ENCODE results near the gene ANKRD11. TPM values are rescaled to one million over a fixed set of nuclear protein-coding genes. Genes with fewer than 3 reads are reported as not detected.

Gene ANKRD11
- polyA plus RNA-seq, 4 donors: 48.4 to 86.7 (median 65.5) TPM

GRCh38 chr16:89448656-89449055, 41.7 kb downstream of the ANKRD11 start:
- Histone ChIP-seq H3K27me3 (ENCODE audit: control insufficient read depth in 3 of 3, insufficient read depth in 3 of 3, low read length in 3 of 3) (no peaks in the 10 kb centered on the region), H3K36me3 (ENCODE audit: control insufficient read depth in 3 of 3, insufficient read depth in 2 of 3, low read depth in 1 of 3, low read length in 3 of 3) (peaks cover 0 to 3% (median 0%) of the 10 kb centered on the region in 3 donors), H3K9me3 (ENCODE audit: control insufficient read depth in 2 of 2, insufficient read depth in 1 of 2, low read depth in 1 of 2, low read length in 1 of 2) (no peaks in the 10 kb centered on the region), H3K27ac (ENCODE audit: low read depth in 1 of 3, low read length in 2 of 3) (no peak overlapping the region), H3K4me1 (ENCODE audit: control insufficient read depth in 3 of 3, insufficient read depth in 2 of 3, low read depth in 1 of 3, low read length in 2 of 3) (peaks cover 15 to 27% (median 26%) of the 10 kb centered on the region in 3 donors), H3K4me3 (ENCODE audit: low read depth in 1 of 3, low read length in 3 of 3) (no peak overlapping the region)
- DNase-seq (peak in 1 of 2 donors; percentile 79), FAIRE-seq (no peak)
- 13 to 59% (median 34%) methylated on average over 10 of the region's 10 CpGs for WGBS, 3 donors

- DNase-seq (no peak), FAIRE-seq (no peak)
- WGBS, 3 donors: 63 to 67% (median 66%) methylated on average over 6 of the region's 6 CpGs
- Histone ChIP-seq H3K4me1 (ENCODE audit: control insufficient read depth in 3 of 3, insufficient read depth in 2 of 3, low read depth in 1 of 3, low read length in 2 of 3) (peaks cover 14 to 43% (median 15%) of the 10 kb centered on the region in 3 donors), H3K27me3 (ENCODE audit: control insufficient read depth in 3 of 3, insufficient read depth in 3 of 3, low read length in 3 of 3) (no peaks in the 10 kb centered on the region), H3K27ac (ENCODE audit: low read depth in 1 of 3, low read length in 2 of 3) (no peak overlapping the region), H3K4me3 (ENCODE audit: low read depth in 1 of 3, low read length in 3 of 3) (no peak overlapping the region), H3K36me3 (ENCODE audit: control insufficient read depth in 3 of 3, insufficient read depth in 2 of 3, low read depth in 1 of 3, low read length in 3 of 3) (peaks cover 0 to 6% (median 0%) of the 10 kb centered on the region in 3 donors), H3K9me3 (ENCODE audit: control insufficient read depth in 2 of 2, insufficient read depth in 1 of 2, low read depth in 1 of 2, low read length in 1 of 2) (no peaks in the 10 kb centered on the region)
These were observed 43.4 kb downstream of the ANKRD11 start for GRCh38 chr16:89446975-89447293.

GRCh38 chr16:89446136-89446974, 44.0 kb downstream of the ANKRD11 start:
- peaks cover 14 to 46% (median 15%) of the 10 kb centered on the region in 3 donors for H3K4me1 ChIP-seq (ENCODE audit: control insufficient read depth in 3 of 3, insufficient read depth in 2 of 3, low read depth in 1 of 3, low read length in 2 of 3)
- no peak for FAIRE-seq
- H3K27me3 ChIP-seq (ENCODE audit: control insufficient read depth in 3 of 3, insufficient read depth in 3 of 3, low read length in 3 of 3): no peaks in the 10 kb centered on the region
- no peak overlapping the region for H3K27ac ChIP-seq (ENCODE audit: low read depth in 1 of 3, low read length in 2 of 3)
- H3K9me3 ChIP-seq (ENCODE audit: control insufficient read depth in 2 of 2, insufficient read depth in 1 of 2, low read depth in 1 of 2, low read length in 1 of 2): no peaks in the 10 kb centered on the region
- no peak overlapping the region for H3K4me3 ChIP-seq (ENCODE audit: low read depth in 1 of 3, low read length in 3 of 3)
- no peak for DNase-seq
- peaks cover 0 to 6% (median 0%) of the 10 kb centered on the region in 3 donors for H3K36me3 ChIP-seq (ENCODE audit: control insufficient read depth in 3 of 3, insufficient read depth in 2 of 3, low read depth in 1 of 3, low read length in 3 of 3)
- 66 to 71% (median 70%) methylated on average over 15 of the region's 15 CpGs for WGBS, 3 donors

- H3K9me3 ChIP-seq (ENCODE audit: control insufficient read depth in 2 of 2, insufficient read depth in 1 of 2, low read depth in 1 of 2, low read length in 1 of 2): no peaks in the 10 kb centered on the region
- no peak overlapping the region for H3K27ac ChIP-seq (ENCODE audit: low read depth in 1 of 3, low read length in 2 of 3)
These were observed 45.2 kb downstream of the ANKRD11 start for GRCh38 chr16:89445166-89445565.

GRCh38 chr16:89444728-89445127, 45.6 kb downstream of the ANKRD11 start:
- Histone ChIP-seq H3K4me1 (ENCODE audit: control insufficient read depth in 3 of 3, insufficient read depth in 2 of 3, low read depth in 1 of 3, low read length in 2 of 3) (peaks cover 16 to 49% (median 21%) of the 10 kb centered on the region in 3 donors), H3K9me3 (ENCODE audit: control insufficient read depth in 2 of 2, insufficient read depth in 1 of 2, low read depth in 1 of 2, low read length in 1 of 2) (no peaks in the 10 kb centered on the region), H3K27me3 (ENCODE audit: control insufficient read depth in 3 of 3, insufficient read depth in 3 of 3, low read length in 3 of 3) (no peaks in the 10 kb centered on the region), H3K36me3 (ENCODE audit: control insufficient read depth in 3 of 3, insufficient read depth in 2 of 3, low read depth in 1 of 3, low read length in 3 of 3) (peaks cover 0 to 10% (median 0%) of the 10 kb centered on the region in 3 donors), H3K27ac (ENCODE audit: low read depth in 1 of 3, low read length in 2 of 3) (peak overlapping the region in 1 of 3 donors; percentile 32), H3K4me3 (ENCODE audit: low read depth in 1 of 3, low read length in 3 of 3) (no peak overlapping the region)
- DNase-seq (no peak), FAIRE-seq (no peak)
- WGBS, 3 donors: 27 to 37% (median 33%) methylated on average over 3 of the region's 3 CpGs

More at GRCh38 chr16:89445166-89445565, 45.2 kb downstream of the ANKRD11 start:
- H3K36me3 ChIP-seq (ENCODE audit: control insufficient read depth in 3 of 3, insufficient read depth in 2 of 3, low read depth in 1 of 3, low read length in 3 of 3): peaks cover 0 to 6% (median 0%) of the 10 kb centered on the region in 3 donors
- WGBS, 3 donors: 63 to 69% (median 64%) methylated on average over 5 of the region's 5 CpGs
- no peak overlapping the region for H3K4me3 ChIP-seq (ENCODE audit: low read depth in 1 of 3, low read length in 3 of 3)
- FAIRE-seq: no peak
- H3K4me1 ChIP-seq (ENCODE audit: control insufficient read depth in 3 of 3, insufficient read depth in 2 of 3, low read depth in 1 of 3, low read length in 2 of 3): peaks cover 14 to 49% (median 21%) of the 10 kb centered on the region in 3 donors
- DNase-seq: no peak
- no peaks in the 10 kb centered on the region for H3K27me3 ChIP-seq (ENCODE audit: control insufficient read depth in 3 of 3, insufficient read depth in 3 of 3, low read length in 3 of 3)

- H3K9me3 ChIP-seq (ENCODE audit: control insufficient read depth in 2 of 2, insufficient read depth in 1 of 2, low read depth in 1 of 2, low read length in 1 of 2): no peaks in the 10 kb centered on the region
- 14 to 34% (median 23%) methylated on average over 8 of the region's 8 CpGs for WGBS, 3 donors
- FAIRE-seq: no peak
- peaks cover 18 to 49% (median 21%) of the 10 kb centered on the region in 3 donors for H3K4me1 ChIP-seq (ENCODE audit: control insufficient read depth in 3 of 3, insufficient read depth in 2 of 3, low read depth in 1 of 3, low read length in 2 of 3)
- no peak for DNase-seq
- H3K36me3 ChIP-seq (ENCODE audit: control insufficient read depth in 3 of 3, insufficient read depth in 2 of 3, low read depth in 1 of 3, low read length in 3 of 3): peaks cover 0 to 11% (median 0%) of the 10 kb centered on the region in 3 donors
- no peak overlapping the region for H3K4me3 ChIP-seq (ENCODE audit: low read depth in 1 of 3, low read length in 3 of 3)
- H3K27ac ChIP-seq (ENCODE audit: low read depth in 1 of 3, low read length in 2 of 3): peak overlapping the region in 1 of 3 donors; percentile 9
- no peaks in the 10 kb centered on the region for H3K27me3 ChIP-seq (ENCODE audit: control insufficient read depth in 3 of 3, insufficient read depth in 3 of 3, low read length in 3 of 3)
These were observed 46.1 kb downstream of the ANKRD11 start for GRCh38 chr16:89444151-89444723.

GRCh38 chr16:89443727-89444084, 46.7 kb downstream of the ANKRD11 start:
- peak overlapping the region in 2 of 3 donors; percentile 9 to 22 for H3K27ac ChIP-seq (ENCODE audit: low read depth in 1 of 3, low read length in 2 of 3)
- no peaks in the 10 kb centered on the region for H3K9me3 ChIP-seq (ENCODE audit: control insufficient read depth in 2 of 2, insufficient read depth in 1 of 2, low read depth in 1 of 2, low read length in 1 of 2)
- H3K4me1 ChIP-seq (ENCODE audit: control insufficient read depth in 3 of 3, insufficient read depth in 2 of 3, low read depth in 1 of 3, low read length in 2 of 3): peaks cover 18 to 52% (median 23%) of the 10 kb centered on the region in 3 donors
- H3K4me3 ChIP-seq (ENCODE audit: low read depth in 1 of 3, low read length in 3 of 3): no peak overlapping the region
- FAIRE-seq: no peak
- no peak for DNase-seq
- 11 to 43% (median 28%) methylated on average over 8 of the region's 8 CpGs for WGBS, 3 donors
- H3K27me3 ChIP-seq (ENCODE audit: control insufficient read depth in 3 of 3, insufficient read depth in 3 of 3, low read length in 3 of 3): no peaks in the 10 kb centered on the region
- peaks cover 0 to 11% (median 0%) of the 10 kb centered on the region in 3 donors for H3K36me3 ChIP-seq (ENCODE audit: control insufficient read depth in 3 of 3, insufficient read depth in 2 of 3, low read depth in 1 of 3, low read length in 3 of 3)

- DNase-seq (peak; percentile 67 to 87), FAIRE-seq (no peak)
- Histone ChIP-seq H3K27ac (ENCODE audit: low read depth in 1 of 3, low read length in 2 of 3) (peak overlapping the region in 2 of 3 donors; percentile 22 to 44), H3K27me3 (ENCODE audit: control insufficient read depth in 3 of 3, insufficient read depth in 3 of 3, low read length in 3 of 3) (no peaks in the 10 kb centered on the region), H3K4me3 (ENCODE audit: low read depth in 1 of 3, low read length in 3 of 3) (no peak overlapping the region), H3K4me1 (ENCODE audit: control insufficient read depth in 3 of 3, insufficient read depth in 2 of 3, low read depth in 1 of 3, low read length in 2 of 3) (peaks cover 18 to 58% (median 23%) of the 10 kb centered on the region in 3 donors), H3K9me3 (ENCODE audit: control insufficient read depth in 2 of 2, insufficient read depth in 1 of 2, low read depth in 1 of 2, low read length in 1 of 2) (no peaks in the 10 kb centered on the region), H3K36me3 (ENCODE audit: control insufficient read depth in 3 of 3, insufficient read depth in 2 of 3, low read depth in 1 of 3, low read length in 3 of 3) (peaks cover 0 to 11% (median 0%) of the 10 kb centered on the region in 3 donors)
- WGBS, 3 donors: 18 to 43% (median 33%) methylated on average over 13 of the region's 13 CpGs
These were observed 47.2 kb downstream of the ANKRD11 start for GRCh38 chr16:89442990-89443726.

All from small intestine (tissue), 7 donors.